Neutrophil (primary cell): ENCODE data around the gene ARF3.
A peak's percentile ranks its signal among the peaks of the same experiment; 100 is the strongest.

ENCODE experiments used
- H3K27ac ChIP-seq: fragments of 200-600 bp; sonication (generic); 2 replicates; pipeline ENCODE4 v1.5.1; 2016; ENCODE audit warnings: mild to moderate bottlenecking, moderate library complexity
- H3K27me3 ChIP-seq: fragments of 200-600 bp; sonication (generic); 2 replicates; pipeline ENCODE4 v1.6.0; 2016; ENCODE audit warnings: mild to moderate bottlenecking
- H3K36me3 ChIP-seq: fragments of 200-600 bp; sonication (generic); 2 replicates; pipeline ENCODE4 v1.5.1; 2017
- H3K4me1 ChIP-seq, 2 experiments: fragments of 200-600 bp in 1 of 2; sonication (generic) in 1 of 2; 1 replicate in 1 of 2; 2 replicates in 1 of 2; pipeline versions ENCODE4 v1.5.1 to v1.6.1; 2013 to 2016; ENCODE audit warnings: low read depth in 1 of 2, low read length in 1 of 2, mild to moderate bottlenecking in 1 of 2, moderate library complexity in 1 of 2; ENCODE audit not compliant: control insufficient read depth in 1 of 2, insufficient read depth in 1 of 2
- H3K4me3 ChIP-seq, 2 experiments: fragments of 200-600 bp in 1 of 2; sonication (generic) in 1 of 2; 1 replicate in 1 of 2; 2 replicates in 1 of 2; pipeline ENCODE4 v1.5.1; 2013 to 2016; ENCODE audit warnings: low read depth in 1 of 2, low read length in 1 of 2, mild to moderate bottlenecking in 1 of 2, moderate library complexity in 1 of 2
- H3K9me3 ChIP-seq: fragments of 200-600 bp; sonication (generic); 2 replicates; pipeline ENCODE4 v1.5.1; 2016
- CTCF ChIP-seq: fragments of 200-600 bp; sonication (generic); IDR thresholded peaks from 2 replicates; pipeline ENCODE4 v1.5.1; 2016; ENCODE audit warnings: antibody characterized with exemption

ARF3 gene

GRCh38 chr12:48903363-48903981 is 53.8 kb downstream of the ARF3 start:
- Histone ChIP-seq H3K4me3 (no peak overlapping the region), H3K27ac (no peak overlapping the region)

GRCh38 chr12:48901278-48901677 is 56.0 kb downstream of the ARF3 start:
- Histone ChIP-seq H3K9me3 (no peaks in the 10 kb centered on the region), H3K27ac (no peak overlapping the region), H3K4me3 (no peak overlapping the region), H3K4me1 (peaks cover 5 to 11% of the 10 kb centered on the region in 2 experiments), H3K27me3 (peaks cover 69% of the 10 kb centered on the region), H3K36me3 (no peaks in the 10 kb centered on the region)
- no peak for TF ChIP-seq CTCF

More at GRCh38 chr12:48903363-48903981, 53.8 kb downstream of the ARF3 start:
- no peak for TF ChIP-seq CTCF
- H3K27me3 ChIP-seq, result peaks cover 77% of the 10 kb centered on the region
- H3K36me3 ChIP-seq, result no peaks in the 10 kb centered on the region
- no peaks in the 10 kb centered on the region for H3K9me3 ChIP-seq
- H3K4me1 ChIP-seq, result peaks cover 5 to 11% of the 10 kb centered on the region in 2 experiments

- Histone ChIP-seq H3K27me3 (peaks cover 54% of the 10 kb centered on the region), H3K4me1 (peaks cover 5 to 11% of the 10 kb centered on the region in 2 experiments), H3K9me3 (no peaks in the 10 kb centered on the region), H3K4me3 (no peak overlapping the region), H3K36me3 (no peaks in the 10 kb centered on the region), H3K27ac (no peak overlapping the region)
- no peak for TF ChIP-seq CTCF
These were observed 57.6 kb downstream of the ARF3 start for GRCh38 chr12:48899651-48900050.

GRCh38 chr12:48894271-48894670 is 63.0 kb downstream of the ARF3 start:
- Histone ChIP-seq H3K4me1 (no peaks in the 10 kb centered on the region), H3K27ac (no peak overlapping the region), H3K4me3 (no peak overlapping the region), H3K27me3 (peaks cover 72% of the 10 kb centered on the region), H3K36me3 (no peaks in the 10 kb centered on the region), H3K9me3 (no peaks in the 10 kb centered on the region)
- TF ChIP-seq CTCF, result no peak

- Histone ChIP-seq H3K9me3 (no peaks in the 10 kb centered on the region), H3K27me3 (peaks cover 54% of the 10 kb centered on the region), H3K36me3 (no peaks in the 10 kb centered on the region), H3K4me1 (no peaks in the 10 kb centered on the region), H3K27ac (no peak overlapping the region), H3K4me3 (no peak overlapping the region)
- peak; percentile 38 for TF ChIP-seq CTCF
These were observed 66.4 kb downstream of the ARF3 start for GRCh38 chr12:48890657-48891418.
